ENCODE data around the gene ARL4A.
A peak's percentile ranks its signal among the peaks of the same experiment; 100 is the strongest.

ARL4A gene

DNA sequence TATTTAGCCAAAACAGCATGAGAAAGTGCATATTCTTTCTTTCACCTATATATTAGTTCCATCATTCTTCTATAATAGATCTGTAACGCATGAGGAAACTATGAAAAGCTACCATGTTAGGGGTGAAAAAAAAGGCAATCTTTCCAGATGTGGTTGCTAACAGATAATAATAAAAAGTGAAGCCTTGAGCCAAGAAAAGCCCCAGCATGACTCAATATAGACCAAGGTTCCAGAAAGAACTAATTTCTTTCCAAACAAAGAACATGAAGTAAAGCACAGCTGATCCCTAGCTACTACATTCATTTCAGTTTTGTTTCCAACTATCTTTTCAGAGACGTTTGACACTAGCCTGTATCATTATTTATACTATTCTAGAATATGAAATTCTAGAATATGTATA lies 16.4 kb downstream of the ARL4A start:
- no peak for DNase-seq (ENCODE audit: low spot score)

DNA sequence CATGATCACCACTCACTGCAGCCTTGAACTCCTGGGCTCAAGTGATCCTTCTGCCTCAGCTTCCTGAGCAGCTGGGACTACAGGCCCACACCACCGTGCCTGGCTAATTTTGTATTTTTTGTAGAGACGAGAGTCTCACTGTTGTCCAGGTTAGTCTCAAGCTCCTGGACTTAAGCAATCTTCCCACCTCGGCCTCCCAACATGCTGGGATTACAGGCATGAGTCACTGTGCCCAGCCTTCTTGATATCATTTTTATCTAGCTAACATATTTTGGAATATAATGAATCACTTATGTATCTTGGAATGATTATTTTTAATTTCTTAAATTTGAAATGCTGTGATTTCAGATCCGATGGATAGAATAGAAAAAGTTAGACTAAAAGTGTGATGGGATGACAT lies 18.4 kb downstream of the ARL4A start:
- no peak for DNase-seq (ENCODE audit: low spot score)

DNA sequence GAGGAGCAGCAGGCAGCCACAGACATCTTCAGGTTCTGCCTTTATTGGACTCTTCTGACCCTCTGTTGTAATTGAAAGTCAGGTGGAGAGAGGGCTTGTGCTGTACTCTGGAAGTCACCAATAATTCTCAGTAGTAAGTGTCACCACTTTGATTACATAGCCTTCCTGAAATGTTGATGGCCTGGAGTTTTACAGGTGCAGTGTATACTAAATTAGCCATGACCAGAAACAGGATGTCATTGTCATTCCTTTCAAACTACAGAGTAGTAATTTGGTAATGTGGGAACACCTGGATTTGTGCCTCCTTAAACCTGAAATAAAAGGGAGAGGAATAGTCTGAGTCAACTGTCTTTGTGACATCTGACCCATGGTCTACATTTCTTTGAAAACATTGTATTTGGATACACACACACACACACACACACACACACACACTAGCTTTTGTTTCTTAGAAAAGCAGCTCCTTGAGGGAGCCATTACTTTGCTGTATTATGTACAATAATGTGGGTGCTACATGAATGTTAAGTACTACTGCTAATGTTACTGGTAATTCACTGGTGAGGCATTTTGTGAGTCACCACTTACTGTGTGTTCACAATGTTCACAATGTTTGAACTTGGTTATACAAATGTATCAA lies 19.6 kb downstream of the ARL4A start:
- peak; percentile 49 for DNase-seq (ENCODE audit: low spot score)

DNA sequence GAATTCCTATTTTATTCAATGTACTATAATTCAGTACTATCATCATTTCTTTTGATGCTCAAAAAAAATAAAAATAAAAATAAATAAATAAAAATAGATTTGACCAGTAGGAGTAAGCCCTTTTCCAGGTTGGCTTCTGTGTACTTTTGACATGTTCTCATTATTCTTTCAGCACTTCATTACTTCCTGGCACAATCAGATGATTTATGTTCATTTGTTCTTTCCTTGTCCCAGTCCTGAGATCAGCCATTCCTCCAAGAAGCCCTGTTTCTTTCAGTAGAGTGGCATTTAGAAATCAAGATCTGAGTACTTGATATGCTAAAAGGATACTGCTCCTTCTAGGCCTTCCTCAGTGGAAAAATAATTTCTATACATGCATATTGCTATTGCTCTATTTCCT lies 20.9 kb downstream of the ARL4A start:
- DNase-seq (ENCODE audit: low spot score): no peak

DNA sequence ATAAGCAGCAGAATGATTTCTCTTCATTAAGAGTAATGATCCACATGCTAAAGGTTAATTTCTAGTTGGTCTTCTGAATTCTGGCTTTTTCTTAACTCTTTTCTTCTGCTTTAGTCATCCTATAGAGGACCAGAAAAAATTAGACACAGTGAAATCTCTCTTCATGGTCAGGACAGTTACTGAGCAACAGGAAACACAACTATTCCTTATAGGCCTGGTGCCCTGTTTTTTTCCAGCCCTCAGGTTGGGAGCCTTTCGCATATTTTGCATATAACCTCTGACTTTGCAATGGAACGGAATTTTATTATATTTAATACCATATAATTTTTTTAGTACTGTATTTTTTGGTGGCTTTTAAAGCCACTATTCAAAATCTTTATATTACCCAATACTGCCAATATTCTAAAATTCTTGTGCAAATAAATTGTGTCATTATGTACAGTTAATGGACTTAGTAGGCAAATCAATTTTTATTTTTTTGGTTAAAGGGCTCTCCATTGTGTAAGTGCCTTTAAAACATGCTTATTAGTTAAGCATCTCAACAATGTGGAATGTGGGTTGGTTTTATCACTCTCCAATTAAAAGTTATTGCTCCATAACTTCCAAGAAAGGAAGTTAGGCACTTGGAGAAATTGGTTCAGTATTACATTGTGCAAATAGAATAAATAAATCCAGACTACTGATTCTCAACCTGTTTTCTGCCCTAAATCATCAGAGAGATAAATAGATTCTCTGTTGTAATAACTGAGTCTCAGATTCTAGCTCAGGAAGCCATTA lies 22.5 kb downstream of the ARL4A start:
- peak; percentile 76 for DNase-seq (ENCODE audit: low spot score)

DNA sequence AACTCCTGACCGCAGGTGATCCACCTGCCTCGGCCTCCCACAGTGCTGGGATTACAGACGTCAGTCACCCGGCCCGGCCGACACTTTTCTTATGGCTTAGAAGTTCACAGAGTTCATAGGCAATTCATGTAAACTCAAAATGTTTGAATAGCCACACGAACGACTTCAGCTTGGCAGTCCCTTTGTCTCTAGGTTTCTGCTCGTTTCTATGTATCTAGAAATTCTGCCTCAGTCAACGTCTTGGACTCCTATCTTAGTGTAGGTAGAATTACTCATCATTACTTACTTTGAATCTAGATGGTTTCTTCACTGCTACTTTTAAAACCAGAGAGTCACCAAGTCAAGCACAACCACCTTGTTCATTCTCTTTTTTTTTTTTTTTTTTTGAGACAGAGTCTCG lies 23.7 kb downstream of the ARL4A start:
- no peak for DNase-seq (ENCODE audit: low spot score)

DNA sequence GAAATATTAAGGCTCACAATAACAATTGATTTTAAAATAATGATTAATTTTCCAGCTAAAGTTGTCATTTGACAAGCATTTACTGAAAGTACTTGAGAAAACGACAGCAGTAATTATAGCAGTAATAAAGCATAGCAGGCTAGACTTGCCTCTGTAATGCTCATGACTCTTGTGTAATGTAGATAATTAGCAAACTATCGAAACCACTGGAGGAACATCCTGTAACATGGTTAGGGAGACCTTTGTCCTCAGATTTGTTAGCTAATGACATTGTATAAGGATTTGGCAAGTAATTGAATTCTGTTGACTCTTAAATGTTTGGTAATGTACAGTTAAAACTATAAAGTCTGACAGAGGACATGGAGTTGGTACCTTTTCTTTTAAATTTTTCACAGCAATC lies 24.8 kb downstream of the ARL4A start:
- DNase-seq (ENCODE audit: low spot score): peak; percentile 50

DNA sequence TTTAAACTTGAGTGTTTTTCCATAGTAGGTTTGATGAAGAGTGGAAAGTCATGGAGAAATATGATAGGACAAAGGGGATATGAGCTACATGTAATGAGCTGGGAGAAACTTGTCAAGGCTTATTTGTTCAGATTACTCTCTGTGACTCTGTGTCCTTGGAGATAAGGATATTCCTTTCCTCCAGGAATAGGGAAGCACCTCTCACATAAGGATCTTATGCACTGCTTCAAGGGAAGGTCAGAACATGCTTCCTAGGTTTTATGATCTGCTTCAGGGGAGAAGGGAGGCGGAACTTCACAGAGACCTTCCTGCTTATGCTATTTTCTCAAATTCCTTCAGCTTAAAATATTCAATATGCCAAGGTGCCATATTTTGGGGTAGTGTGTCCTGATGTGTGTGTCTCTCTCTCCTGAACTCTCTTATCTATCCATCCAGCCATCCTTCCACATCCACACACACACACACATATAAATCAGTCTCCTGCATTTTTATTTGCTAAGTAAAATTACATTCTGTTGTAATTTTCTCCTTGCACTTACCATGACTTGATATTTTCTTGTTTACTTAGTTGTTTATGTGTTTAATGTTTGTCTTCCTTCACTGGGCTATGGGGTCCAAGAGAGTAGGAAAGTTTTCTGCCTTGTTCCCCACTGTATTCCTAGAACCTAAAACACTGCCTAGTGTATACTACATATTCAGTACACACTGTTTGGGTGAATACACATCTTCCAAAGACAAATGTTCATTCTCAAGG lies 26.4 kb downstream of the ARL4A start:
- DNase-seq (ENCODE audit: low spot score): no peak

DNA sequence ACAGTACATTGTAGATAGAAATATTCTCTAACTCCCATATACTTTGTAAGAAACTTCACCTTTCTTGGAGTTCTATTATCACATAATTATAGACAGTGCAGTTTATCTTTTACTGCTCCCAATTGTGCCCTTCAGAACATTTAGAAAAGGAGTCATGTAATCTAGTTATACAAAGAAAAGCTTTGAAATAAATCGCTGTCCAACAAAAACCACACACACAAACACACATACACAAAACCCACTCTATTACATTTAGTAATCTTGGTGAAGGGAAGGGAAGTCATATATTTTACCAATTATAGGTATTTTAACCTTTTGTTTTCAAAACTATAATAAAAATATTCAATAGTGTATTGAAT lies 26.9 kb downstream of the ARL4A start:
- no peak for DNase-seq (ENCODE audit: low spot score)

DNA sequence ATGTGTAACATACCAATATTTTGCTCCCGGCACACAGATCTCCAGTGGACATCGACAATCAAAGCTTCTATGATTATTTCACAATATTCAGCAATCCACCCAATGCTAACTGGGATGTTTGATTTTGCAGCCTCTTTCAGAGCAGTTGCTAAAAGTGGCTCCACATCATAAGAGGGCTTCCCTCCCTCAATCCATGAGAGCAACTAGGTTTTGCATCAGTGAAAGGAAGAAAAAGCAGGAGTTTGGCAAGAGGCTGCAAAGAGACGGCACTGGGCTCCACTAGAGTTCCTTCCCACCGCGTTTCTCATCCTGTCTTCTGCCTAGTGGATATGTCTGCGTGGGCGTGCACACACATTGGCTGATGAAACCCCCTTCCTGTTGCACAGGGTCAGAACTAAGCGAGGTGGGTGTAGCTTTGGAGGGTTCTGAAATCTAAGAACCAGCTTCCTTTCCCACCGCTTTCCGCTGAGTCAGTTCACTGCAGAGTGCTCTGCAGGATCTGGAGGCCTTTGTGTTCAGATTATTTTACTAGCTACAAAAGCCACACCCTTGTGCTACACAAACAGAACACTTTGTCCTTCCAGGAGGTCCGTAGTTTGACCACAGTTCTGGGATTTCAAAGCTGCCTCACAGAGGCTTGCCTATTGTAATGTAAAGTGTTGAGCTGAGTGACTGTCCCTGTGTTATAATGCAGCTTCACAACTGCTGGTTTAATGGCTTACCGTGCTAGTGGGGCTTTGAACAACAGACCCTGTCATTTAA lies 28.1 kb downstream of the ARL4A start:
- DNase-seq (ENCODE audit: low spot score): peak; percentile 89

DNA sequence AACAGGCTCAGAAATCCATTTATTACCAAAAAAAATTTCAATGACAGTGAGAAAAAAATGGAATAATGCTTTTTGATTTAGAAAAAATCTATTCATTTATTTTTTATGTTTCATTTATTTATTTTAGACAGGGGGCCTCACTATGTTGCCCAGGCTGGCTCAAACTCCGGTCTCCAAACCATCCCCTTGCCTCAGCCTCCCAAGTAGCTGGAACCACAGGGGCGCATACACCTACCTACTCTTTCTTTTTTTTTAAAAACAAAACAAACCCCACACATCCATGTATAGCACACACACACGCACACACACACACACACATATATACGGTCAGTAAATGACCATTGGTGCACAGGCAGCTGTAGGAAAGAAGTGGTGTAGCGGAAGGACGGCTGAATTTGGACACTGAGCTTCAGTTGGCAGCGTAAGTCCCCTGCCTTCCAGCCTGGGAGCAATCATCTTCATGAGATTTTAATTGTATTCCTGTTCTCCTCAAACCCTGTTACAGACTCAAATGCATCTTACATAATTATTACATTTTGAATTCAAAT lies 28.8 kb downstream of the ARL4A start:
- no peak for DNase-seq (ENCODE audit: low spot score)

DNA sequence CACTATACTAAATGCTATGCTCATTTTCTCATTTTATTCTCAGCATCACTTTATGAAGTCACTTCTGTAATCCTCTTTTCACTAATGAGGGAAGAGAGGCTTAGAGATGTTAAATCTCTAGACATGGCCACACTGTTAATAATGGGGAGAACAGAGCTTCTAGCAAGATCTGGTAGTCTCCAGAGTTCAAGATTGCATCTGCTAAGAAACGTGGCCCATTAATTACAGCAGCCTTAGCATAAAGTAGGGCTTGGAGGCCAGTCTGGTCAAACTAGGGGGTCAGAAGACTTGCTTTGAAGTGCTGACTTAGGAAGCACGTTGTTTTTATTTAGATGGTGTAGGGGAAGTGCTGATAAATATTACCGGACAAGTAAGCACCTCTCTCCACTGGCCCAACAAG lies 29.3 kb downstream of the ARL4A start:
- DNase-seq (ENCODE audit: low spot score): no peak

DNA sequence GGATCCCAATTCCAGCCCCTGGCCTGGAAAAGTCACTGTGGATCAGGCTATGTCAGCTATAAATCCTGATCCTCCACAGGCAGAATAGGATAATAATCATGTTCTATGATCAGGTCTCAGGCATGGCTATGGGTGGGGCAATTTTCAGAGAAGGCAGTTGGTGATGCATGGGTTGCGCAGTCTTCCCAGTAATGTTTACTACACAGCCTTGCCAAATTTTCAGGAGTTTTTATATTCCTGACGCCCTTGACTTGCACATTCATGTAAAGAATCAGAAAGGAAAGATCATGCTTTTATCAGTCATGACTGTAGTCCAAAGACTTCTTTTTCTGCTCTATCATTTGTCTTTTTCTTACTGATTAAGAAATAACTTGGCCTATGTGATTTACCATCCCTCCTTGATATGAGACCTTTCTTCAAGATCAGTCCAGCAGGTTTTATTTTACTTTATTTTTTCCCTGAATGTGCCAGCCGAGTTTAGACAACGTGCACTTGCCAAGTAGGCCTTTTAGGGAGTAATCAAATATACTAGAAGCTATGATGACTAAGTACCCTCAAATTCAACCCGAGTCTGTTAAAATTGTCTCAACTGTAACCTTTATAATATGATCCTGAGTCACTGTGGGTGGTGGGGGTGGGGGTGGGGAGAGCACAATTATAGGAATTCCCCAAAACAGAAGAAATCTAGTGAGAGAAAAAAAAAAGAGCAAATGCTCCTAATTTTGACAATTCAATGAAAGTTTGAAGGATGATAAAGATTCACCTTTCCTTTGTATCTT lies 31.9 kb downstream of the ARL4A start:
- DNase-seq (ENCODE audit: low spot score): no peak

DNA sequence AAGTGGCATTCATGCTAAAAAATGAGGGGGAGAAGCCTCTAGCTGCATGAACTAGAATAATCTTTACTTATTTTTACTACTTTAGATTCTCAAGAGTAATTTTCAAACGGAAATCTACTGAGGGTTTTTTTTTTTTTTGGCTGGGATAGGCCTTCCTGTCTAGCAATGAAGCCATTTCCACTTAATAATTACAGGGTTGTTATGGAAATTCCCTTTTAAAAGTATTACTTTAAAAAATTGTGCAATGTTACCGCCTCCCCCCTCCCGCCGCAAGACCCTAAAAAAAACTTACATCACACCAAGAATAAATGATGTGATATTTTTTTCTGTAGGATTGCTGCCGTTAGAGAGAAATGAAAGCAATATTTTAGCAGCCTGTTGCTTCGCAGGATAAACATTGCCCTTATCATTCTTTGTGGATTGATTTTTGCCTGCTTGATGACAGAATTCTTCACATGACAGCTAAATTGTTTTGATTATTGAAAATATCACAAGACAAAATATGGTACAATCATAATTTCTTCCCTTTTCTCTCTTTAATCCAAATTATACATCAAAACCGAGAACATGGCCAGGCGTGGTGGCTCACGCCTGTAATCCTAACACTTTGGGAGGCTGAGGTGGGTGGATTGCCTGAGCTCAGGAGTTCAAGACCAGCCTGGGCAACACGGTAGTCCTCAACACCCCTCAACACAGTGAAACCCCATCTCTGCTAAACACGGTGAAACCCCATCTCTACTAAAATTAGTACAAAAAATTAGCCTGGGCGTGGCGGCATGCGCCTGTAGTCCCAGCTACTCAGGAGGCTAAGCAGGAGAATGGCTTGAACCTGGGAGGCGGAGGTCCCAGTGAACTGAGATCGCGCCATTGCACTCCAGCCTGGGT lies 32.8 kb downstream of the ARL4A start:
- no peak for DNase-seq (ENCODE audit: low spot score)

DNA sequence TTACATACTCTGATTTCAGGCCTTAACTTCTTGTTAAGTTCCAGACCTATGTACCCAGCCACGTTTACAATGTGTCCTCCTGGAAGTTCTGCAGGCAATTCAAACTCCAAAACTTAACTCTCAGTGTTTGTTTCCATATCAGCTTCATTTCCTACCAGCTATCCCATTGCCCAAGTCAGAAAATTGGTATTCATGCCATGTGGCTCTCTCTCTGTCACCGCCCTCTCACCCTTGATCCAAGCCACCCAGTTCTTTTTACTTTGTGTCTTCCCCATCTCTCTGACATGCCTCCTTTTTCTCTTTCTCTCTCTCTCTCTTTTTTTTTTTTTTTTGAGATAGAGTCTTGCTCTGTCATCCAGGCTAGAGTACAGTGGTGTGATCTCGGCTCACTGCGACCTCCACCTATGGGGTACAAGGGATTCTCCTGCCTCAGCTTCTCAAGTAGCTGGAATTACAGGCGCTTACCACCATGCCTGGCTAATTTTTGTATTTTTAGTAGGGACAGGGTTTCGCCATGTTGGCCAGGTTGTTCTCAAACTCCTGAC lies 33.9 kb downstream of the ARL4A start:
- DNase-seq (ENCODE audit: low spot score): no peak

DNA sequence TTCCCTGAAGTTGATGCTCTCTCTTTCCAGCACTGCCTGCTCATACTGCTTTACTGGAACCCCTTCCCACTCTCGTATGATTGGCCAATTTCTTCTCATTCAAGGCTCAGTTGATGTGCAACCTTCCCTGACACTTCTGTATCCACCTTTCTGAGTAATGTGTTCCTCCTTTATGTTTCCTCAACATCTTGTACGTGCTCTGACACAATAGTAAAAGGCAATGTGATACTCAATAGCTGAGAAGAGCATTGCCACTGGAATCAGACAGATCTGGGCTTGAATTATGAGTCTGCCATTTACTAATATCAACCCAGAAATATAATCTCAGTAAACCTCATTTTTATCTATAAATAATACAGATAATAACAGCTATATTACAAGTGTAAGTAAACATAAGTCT lies 34.7 kb downstream of the ARL4A start:
- DNase-seq (ENCODE audit: low spot score): no peak

DNA sequence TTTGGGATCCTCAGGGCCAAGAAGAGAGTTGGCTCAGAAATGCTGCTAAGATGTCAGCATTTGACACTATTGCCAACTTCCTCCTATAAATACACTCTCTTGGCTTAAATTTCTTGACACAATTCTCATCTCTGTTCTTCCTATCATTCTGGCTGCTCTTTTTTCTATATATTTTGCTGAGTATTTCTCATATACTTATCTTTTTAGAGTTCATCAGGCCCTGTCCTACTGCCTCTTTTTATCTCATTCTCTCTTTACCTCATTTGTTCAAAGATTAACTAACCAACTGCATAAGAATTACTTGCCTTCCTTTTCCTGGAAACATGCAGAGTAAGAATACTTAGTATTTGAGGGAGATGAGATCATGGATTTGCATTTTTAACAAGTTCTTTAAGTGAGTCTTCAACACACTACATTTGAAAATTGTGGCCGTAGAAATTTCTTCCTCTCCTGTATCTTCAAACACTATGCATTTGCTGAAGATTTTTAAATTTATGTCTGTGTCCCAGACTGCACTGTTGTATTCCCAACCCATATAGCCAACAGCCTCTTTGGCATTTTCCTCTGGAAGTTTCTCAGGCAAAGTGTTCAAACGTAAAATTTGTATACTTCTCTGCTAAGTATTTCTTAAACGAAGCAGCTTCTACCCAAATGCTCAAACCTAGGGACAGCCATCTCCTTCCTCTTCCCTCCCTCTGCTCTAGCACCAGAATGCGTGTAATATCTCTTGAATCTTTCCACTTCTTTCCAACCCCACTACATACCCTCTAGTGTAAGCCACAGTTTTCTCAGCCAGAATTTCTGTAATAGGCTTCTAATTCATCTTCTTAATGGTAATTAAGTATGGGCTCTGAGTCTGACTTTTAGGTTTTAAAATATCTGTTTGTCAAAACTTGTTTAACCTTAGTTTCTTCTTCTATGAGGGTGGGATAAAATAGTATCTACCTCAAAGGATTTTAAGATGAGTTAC lies 35.5 kb downstream of the ARL4A start:
- DNase-seq (ENCODE audit: low spot score): no peak

DNA sequence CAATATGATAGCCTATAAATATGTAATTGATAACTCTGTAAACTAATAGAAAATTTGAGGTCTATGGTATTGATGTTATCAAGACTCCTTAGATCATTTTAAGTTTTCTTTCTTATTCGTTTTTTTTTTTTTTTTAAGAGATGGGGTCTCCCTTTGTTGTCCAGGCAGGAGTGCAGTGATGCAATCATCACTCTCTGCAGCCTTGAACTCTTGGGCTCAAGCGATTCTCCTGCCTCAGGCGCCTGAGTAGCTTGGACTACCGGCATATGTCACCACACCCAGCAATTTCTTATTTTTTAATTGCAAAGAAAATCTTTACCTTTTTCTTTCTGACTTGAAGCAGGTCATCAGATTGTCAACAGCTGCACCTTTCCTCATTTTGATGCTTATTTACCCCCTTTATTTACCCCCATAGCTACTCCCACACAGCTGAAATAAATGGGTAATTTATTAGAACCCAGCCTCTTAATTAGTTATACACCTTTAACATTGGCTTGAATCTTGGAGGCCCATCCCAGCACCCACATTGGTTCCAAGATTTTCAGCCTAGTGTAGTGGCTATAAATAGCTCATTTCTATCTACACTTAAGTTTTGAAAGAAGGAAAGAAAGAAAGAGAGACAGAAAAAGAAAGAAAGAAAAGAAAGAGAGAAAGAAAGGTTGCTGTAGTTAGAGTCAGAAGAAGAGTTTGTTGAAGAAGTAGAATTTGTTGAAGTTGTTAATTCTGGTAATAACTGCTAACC lies 38.3 kb downstream of the ARL4A start:
- DNase-seq (ENCODE audit: low spot score): no peak
